ENCODE results near the gene H19.

Gene H19

GRCh38 chr11:1997755-1998154, at the start of gene H19:
Gene H19 (minus strand): TSS chr11:1997842.
- no peak for DNase-seq (ENCODE audit: low spot score)
- in situ Hi-C loops (cut with MboI; ENCODE audit: low pct_unique_long_range_greater_than_20kb, low sequenced_read_pairs, unreplicated experiment), result no loop called here
- TF ChIP-seq CTCF (IDR thresholded peaks at IDR 0.05; ENCODE audit: extremely low read depth, insufficient read depth, missing control alignments), result no peak

DNA sequence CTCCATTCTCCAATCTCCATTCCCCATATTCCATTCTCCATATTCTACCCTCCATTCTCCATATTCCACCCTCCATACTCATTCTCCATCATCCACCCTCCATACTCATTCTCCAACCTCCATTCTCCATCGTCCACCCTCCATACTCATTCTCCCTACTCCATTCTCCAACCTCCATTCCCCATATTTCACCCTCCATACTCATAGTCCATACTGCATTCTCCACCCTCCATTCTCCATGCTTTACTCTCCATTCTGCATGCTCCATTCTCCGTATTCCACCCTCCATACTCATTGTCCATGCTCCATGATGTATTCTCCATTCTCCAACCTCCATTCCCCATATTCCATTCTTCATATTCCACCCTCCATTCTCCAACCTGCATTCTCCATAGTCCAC, 44.3 kb upstream of the H19 start:
- in situ Hi-C loops (cut with MboI; ENCODE audit: low pct_unique_long_range_greater_than_20kb, low sequenced_read_pairs, unreplicated experiment), result no loop called here
- no peak for TF ChIP-seq CTCF (IDR thresholded peaks at IDR 0.05; ENCODE audit: extremely low read depth, insufficient read depth, missing control alignments)

GRCh38 chr11:2041153-2041552, 43.5 kb upstream of the H19 start:
- TF ChIP-seq CTCF (IDR thresholded peaks at IDR 0.05; ENCODE audit: extremely low read depth, insufficient read depth, missing control alignments), result no peak
- in situ Hi-C loops (cut with MboI; ENCODE audit: low pct_unique_long_range_greater_than_20kb, low sequenced_read_pairs, unreplicated experiment), result no loop called here

More for the DNA sequence above, 44.3 kb upstream of the H19 start:
- DNase-seq (ENCODE audit: low spot score), result no peak

DNA sequence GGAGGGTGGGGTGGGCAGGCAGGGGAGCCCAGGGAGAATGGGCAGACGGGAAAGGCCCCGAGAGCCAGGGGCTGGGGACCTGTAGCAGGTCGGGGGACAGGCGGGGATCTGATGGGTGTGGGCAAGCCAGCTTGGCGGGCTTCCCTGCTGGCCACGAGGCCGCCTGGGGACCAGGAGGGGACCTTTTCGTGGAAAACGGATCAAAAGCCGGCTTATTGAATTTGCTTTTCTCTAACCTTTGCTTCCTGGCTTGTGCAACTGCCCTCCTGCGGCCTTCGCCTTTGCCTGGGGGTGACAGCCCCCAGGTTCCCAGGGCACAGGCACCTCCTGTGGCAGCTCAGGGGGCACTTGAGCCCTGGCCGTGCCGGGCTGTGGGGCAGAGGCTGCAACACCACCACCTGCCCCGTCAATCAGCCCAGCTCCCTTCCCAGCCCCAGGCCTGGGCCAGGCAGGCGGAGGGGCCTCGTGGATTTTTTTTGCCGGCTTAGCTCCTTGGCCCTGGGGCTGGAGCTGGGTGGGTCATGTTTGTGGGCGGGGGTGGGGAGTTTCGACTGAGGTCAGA, 41.6 kb upstream of the H19 start:
- no peak for TF ChIP-seq CTCF (IDR thresholded peaks at IDR 0.05; ENCODE audit: extremely low read depth, insufficient read depth, missing control alignments)
- in situ Hi-C loops (cut with MboI; ENCODE audit: low pct_unique_long_range_greater_than_20kb, low sequenced_read_pairs, unreplicated experiment), result no loop called here
- DNase-seq (ENCODE audit: low spot score), result no peak

More at GRCh38 chr11:2041153-2041552, 43.5 kb upstream of the H19 start:
- DNase-seq (ENCODE audit: low spot score), result no peak

DNA sequence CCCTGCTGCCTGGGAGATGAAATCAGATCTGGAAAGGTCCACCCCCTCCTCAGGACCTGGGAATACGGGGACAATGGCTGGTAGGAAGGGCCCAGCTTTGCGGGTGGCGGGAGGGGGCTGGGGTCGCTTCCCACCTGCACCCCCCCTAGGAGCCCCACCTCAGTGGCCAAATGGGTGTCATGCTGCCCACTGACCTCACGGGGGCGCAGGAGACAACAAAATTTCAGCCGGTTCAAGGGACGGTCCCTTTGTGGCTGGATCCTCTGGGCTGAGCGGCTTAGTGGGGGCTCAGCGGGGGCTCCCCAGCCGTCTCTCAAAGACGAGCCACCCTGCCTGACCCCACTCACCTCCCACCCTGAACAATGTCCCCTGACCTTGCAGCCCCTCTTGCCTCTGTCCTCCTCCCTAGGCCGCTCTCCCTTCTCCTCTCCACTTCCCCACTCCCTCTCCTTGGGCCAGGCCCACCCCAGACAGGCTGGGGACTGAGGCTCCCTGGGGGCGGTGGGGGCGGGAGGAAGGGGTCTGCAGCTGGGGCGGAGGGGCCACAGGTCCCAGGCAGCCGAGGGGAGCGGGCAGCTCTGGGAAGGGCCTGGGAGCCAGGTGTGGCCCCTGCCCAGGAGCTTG, 39.3 kb upstream of the H19 start:
- DNase-seq (ENCODE audit: low spot score), result no peak
- in situ Hi-C loops (cut with MboI; ENCODE audit: low pct_unique_long_range_greater_than_20kb, low sequenced_read_pairs, unreplicated experiment), result no loop called here
- no peak for TF ChIP-seq CTCF (IDR thresholded peaks at IDR 0.05; ENCODE audit: extremely low read depth, insufficient read depth, missing control alignments)

DNA sequence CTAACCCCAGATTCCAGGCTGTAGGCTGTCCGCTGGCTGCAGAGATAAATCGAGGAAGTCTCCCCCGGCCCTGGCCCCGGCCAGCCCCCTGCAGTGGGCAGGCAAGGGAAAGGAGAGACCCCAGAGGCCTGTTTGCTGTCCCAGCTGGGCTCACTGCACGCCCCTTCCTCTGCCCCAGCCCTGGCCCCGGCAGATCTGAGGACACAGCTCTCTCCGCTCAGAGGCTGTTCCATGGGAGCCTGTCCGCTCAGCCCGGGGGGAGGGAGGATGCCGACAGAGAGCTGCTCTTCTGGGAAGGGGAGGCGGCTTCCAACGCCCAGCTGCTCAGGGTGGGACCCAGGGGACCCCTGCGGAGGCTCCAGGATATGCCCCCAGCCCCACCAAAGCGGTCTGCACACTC, 37.7 kb upstream of the H19 start:
- TF ChIP-seq CTCF (IDR thresholded peaks at IDR 0.05; ENCODE audit: extremely low read depth, insufficient read depth, missing control alignments), result no peak
- DNase-seq (ENCODE audit: low spot score), result no peak
- in situ Hi-C loops (cut with MboI; ENCODE audit: low pct_unique_long_range_greater_than_20kb, low sequenced_read_pairs, unreplicated experiment), result no loop called here

All from GM13977 (cell line).